Right kidney (tissue), 9 donors: Measurements from ENCODE around the gene SLC35A1.
A peak's percentile ranks its signal among the peaks of the same experiment; 100 is the strongest.
"Not testable (repeated sequence)": the region's sequence is repeated elsewhere in the genome, so short reads cannot be mapped to it uniquely, and the experiment has no call there.

Source experiments
- DNase-seq: peaks from one replicate; pipeline ENCODE4 v3.0.0-alpha.2; 2016
- long read RNA-seq, 8 donors: transcript quantifications; one replicate each; lab custom pipeline, GENCODE V29; 2026

SLC35A1 gene, protein sequence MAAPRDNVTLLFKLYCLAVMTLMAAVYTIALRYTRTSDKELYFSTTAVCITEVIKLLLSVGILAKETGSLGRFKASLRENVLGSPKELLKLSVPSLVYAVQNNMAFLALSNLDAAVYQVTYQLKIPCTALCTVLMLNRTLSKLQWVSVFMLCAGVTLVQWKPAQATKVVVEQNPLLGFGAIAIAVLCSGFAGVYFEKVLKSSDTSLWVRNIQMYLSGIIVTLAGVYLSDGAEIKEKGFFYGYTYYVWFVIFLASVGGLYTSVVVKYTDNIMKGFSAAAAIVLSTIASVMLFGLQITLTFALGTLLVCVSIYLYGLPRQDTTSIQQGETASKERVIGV
- long read RNA-seq, donor 1, transcript SLC35A1-201 (8 exons, 1,851 nt) = major isoform, 18 of 18 reads
- long read RNA-seq, donor 1, partial matches to known transcripts = 0 of 18 reads
- long read RNA-seq, donor 1, other reads (novel, unspliced or antisense) = 0 of 18 reads
- long read RNA-seq, donor 2, transcript SLC35A1-201 (8 exons, 1,851 nt) = major isoform, 10 of 19 reads
- long read RNA-seq, donor 2, partial matches to known transcripts = 9 of 19 reads
- long read RNA-seq, donor 2, other reads (novel, unspliced or antisense) = 0 of 19 reads
- long read RNA-seq, donor 3, transcript SLC35A1-201 (8 exons, 1,851 nt) = major isoform, 10 of 16 reads
- long read RNA-seq, donor 3, partial matches to known transcripts = 6 of 16 reads
- long read RNA-seq, donor 3, other reads (novel, unspliced or antisense) = 0 of 16 reads
- long read RNA-seq, donor 4, transcript SLC35A1-201 (8 exons, 1,851 nt) = major isoform, 6 of 15 reads
- long read RNA-seq, donor 4, partial matches to known transcripts = 8 of 15 reads
- long read RNA-seq, donor 4, other reads (novel, unspliced or antisense) = 0 of 15 reads
- long read RNA-seq, donor 5, transcript SLC35A1-201 (8 exons, 1,851 nt) = major isoform, 7 of 66 reads
- long read RNA-seq, donor 5, partial matches to known transcripts = 54 of 66 reads
- long read RNA-seq, donor 5, other reads (novel, unspliced or antisense) = 5 of 66 reads
- long read RNA-seq, donor 6, transcript SLC35A1-201 (8 exons, 1,851 nt) = major isoform, 6 of 11 reads
- long read RNA-seq, donor 6, partial matches to known transcripts = 5 of 11 reads
- long read RNA-seq, donor 6, other reads (novel, unspliced or antisense) = 0 of 11 reads
- long read RNA-seq, donor 7, transcript SLC35A1-201 (8 exons, 1,851 nt) = major isoform, 9 of 30 reads
- long read RNA-seq, donor 7, partial matches to known transcripts = 21 of 30 reads
- long read RNA-seq, donor 7, other reads (novel, unspliced or antisense) = 0 of 30 reads
- long read RNA-seq, donor 8, transcript SLC35A1-201 (8 exons, 1,851 nt) = major isoform, 5 of 5 reads
- long read RNA-seq, donor 8, partial matches to known transcripts = 0 of 5 reads
- long read RNA-seq, donor 8, other reads (novel, unspliced or antisense) = 0 of 5 reads

DNA sequence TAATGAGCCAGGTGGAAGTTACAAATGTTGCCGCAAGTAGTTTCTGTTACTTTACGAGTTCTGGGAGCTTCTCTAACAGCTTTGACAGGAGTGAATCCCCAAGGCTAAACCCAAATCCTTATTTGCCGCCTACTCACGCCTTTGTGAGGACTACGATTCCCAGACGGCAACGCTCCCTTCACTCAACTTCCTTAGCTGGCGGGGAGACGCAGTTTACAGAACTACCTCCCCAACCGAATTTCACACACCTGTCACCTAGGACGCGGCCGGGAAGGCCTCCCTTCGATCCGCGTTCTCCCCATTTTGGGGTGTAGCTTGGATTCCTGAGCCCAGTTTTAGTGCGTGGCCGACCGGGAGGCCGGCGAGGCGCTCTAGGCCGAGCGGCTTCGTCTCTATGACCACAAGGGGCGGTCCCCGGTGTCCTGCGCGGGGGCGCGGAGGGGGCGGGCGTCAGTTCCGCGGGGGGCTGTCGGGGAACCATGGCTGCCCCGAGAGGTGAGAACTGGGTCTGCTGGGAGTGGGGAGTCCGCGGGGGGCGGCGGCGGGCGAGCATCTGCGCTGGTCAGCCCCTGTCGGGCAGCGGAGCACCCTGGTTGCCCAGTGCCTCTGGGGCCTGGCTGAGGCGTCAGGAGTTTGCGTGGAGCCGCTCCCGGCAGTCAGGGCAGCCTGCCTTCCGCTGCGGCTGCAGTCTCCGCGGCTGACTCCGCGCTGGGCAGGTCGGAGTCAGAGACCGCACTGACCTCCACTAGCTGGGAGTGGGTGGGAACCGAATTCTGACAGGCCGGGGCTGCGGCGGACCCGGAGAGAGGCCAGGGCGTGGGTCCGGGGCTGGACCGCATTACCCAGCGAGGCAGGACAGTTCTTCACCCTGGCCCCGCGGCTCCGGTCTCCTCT, at the start of gene SLC35A1:
SLC35A1 (plus strand) TSS at position 450 of the 894 bp plus-strand sequence; CDS start at position 480, 30 bp downstream.
- DNase-seq = peak; percentile 99

DNA sequence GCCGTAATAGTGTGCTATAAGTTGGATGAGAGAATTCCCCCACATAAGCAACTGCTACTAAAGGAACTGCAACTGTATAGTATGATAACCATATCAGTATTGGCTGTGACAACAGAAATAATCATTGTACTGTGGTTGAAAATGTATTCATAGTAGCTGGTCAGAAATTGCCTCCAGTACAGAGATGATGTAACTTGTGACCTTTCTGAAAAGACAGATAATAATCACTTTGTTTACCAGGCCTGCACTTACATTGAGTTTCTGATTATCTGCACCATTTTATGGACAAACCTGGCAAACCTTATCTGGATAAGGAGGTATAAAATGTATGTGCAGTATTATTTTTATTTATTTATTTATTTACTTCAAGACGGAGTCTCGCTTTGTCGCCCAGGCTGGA, 46.0 kb upstream of the SLC35A1 start:
- no peak for DNase-seq

DNA sequence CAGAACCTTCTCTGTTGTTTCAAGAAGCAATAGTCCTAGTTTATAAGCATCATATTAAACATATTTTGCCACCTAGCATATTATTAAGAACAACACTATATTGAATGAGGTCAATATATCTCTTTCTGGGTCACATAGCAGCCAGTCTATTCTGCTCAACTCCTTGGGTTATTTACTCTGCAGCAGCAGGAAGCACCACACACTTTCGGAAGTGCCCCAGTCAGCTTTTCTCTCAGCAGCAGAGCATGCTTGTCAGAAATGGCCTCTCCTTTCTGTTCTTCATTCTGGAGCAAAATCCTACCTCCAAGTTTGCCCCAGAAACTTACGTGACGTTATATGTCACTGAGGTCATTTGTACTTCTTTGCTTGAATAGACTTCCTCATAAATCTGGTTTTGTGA, 42.3 kb upstream of the SLC35A1 start:
- no peak for DNase-seq

DNA sequence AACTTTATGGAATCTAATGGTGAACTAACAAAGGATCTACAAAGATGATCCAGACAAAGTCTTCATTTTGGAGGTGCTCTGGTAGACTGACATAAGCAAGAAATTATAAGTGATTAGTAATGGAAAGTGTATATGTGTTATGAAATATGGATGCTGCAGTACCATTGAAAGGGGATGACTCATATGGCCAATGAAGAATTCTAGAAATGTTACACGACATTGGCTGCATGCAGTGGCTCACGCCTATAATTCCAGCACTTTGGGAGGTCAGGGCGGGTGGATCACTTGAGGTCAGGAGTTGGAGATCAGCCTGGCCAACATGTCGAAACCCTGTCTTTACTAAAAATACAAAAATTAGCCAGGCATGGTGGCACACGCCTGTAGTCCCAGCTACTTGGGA, 41.5 kb upstream of the SLC35A1 start:
- no peak for DNase-seq

DNA sequence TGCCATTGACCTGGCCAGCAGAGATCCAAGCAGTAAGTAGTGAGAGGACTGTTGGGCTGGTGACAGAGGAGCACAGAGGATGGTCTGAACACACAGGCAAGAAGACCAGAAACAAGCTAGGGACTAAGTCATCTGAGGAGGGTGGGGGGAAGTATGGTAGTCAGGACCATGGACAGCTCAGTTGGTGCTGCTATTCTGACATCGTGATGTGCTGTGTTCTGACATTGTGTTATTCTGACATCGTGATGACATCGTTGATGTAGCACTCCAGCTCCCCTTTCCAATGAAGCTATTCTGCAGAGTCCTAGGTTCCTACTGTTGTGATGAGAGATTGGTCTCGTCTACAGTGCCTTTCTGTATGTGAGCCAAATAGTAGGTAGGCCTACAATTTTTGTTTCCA, 36.3 kb upstream of the SLC35A1 start:
- DNase-seq = peak; percentile 13

DNA sequence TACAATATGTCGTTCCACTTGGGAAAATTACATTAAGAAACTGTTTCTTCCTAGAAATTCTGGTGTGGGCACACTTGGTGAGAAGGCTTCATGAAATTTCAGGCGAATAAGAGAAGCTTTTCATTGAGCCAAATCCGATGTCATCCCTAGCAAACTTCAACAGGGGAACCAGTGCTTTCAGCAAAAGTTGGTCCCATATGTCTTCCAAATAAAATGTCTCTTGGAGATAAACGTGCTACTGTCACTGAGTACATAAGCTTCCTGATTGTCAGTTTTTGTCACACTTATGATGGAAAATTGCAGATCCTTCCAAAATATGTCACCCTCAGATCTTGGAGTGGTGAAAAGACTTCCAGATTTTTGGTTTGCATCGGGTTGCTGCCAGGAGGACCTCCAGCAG, 31.1 kb upstream of the SLC35A1 start:
- no peak for DNase-seq

DNA sequence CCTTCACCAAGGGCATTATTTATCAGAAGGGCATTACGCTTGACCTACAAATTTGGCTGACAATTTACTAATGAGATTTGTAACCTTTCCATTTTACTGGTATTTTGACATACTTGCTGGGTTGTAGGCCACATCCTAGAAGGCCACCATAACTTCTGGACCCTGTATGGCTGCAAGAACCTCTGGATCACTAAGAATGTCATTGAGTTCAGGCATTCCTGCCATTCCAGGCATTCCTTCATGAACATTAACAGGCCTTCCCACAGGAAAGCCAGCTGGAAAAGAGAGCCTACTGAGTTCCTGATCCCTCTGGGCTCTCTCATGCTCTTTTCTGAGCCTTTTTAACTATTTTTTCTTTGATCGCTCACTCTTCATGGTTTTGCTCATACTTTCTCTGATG, 28.4 kb upstream of the SLC35A1 start:
- DNase-seq = no peak

DNA sequence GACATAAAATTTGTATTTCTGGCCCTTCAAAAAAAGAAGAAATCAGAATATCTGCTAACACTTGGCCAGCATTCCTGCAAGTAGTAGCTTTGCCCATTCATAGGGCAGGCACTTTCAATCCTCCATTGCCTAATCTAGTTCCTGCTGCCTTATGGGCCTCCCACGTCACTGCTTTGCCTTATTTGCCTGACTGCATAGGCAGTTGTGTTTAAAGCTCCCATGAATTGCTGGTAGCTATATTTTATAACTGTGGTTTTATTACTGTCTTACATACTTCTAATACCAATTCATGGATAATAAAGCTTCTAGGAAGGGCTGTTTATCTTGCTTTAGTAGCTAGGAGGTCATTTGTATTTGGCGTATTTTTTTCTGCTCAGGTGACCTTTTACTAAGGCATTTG, 7.7 kb upstream of the SLC35A1 start:
- no peak for DNase-seq

DNA sequence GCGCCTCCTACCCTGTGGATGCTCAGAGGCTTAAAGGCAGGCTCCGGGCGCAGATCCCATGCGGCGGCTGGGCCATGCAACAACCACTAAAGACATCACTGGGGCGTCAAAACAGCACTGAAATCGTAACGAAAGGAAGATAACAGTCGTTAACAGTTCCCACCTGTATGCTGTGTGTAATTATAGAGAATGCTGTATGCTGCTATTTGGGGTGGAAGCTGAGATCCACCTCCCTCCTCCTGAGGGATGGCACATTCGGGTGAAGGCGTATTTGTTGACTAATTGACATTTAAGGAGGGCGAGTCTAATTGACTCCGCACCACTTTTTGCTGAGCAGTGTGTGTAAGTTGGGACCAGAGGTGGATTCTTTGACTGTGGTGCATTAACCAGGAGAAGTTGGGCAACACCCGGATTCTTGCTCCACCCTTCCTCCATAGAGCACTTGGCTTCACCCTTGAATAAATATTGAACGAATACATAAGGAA, 687 bp downstream of the SLC35A1 start:
- no peak for DNase-seq

DNA sequence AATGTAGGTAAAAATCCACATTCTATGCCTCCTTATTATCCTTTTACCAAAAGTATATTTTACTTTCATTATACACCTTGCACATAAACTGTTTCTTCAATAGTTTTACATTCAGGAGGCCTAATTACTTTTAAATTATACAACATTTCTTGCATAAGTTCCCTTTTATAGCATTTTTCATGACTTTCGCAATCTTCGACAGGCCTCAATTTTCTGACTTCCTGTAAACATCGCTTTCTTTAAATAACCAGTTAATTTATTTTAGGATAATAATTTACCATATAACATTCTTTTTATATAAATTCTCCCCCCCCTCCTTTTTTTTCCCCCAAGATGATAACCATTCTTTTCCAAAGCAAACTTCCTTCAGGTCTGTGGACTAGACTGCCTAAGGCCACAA, 9.2 kb downstream of the SLC35A1 start:
- DNase-seq = no peak

DNA sequence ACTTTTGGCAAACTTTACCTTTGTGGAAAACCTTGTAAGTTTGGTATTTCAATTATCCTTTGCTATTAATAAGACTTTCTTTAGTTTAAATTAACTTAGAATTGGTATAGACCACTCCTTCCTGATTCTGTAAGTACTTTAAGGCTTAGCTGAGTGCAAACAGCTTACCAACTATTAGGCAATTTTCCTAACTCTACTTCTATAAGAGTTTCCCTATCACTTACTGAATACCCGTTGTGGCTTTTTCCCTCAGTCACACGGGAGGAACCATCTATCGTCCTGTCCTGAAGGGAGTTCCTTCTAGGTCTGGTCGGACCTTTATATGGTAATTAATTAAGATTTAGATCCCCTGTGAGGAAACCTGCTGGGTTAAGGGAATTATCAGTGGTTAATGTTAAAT, 9.6 kb downstream of the SLC35A1 start:
- DNase-seq = no peak

DNA sequence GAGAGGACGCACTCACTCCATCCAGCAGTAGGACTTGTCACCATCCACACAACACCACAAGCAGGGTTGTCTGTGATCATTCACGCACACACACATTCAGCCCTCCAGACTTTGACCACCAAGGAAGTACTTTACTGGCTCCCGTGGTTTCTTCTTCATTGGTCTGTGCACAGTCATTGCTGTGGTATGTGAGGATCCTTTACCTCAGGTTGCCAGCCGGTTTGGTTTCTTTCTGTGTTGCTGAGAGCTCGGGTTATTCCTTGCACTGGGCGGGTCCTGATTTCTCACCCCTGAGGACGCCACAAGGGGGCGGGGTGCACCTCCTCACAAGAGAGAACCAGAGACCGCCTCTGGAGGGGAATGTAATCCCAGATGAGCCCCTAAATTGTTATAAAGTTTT, 11.2 kb downstream of the SLC35A1 start:
- DNase-seq = no peak

DNA sequence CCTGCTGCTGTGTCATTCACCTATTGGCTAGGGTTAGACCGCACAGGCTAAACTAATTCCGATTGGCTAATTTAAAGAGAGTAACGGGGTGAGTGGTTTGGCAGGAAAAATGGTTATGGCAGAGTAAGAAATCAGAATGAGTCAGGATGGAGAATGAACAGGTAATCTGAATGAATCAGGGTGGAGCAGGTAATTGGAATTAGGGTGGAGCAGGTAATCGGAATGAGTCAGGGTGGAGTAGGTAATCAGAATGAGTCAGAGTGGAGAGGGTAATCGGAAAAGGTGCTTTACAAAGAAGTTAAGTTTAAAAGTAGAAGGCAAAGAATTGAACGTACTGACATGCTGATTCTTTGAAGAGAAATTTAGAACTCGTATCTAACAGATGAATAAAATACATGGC, 11.7 kb downstream of the SLC35A1 start:
- DNase-seq = no peak

DNA sequence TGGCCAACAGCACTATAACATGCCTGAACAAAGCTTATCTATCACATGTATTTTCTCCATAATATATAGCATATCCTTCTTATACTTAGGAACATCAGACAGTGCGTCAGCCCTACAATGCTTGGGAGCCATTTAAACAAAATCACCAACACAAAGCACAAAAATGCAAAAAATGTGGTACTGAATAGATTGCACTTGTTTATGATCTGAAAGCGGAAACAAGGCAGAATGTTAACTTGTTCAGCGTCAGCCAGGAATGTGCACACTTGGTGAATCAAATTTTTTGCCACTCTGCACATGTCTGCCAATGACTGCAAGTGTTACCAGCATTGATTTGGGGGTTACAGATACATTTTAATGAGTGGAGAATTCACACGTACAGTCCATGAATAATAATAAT, 14.8 kb downstream of the SLC35A1 start:
- no peak for DNase-seq

DNA sequence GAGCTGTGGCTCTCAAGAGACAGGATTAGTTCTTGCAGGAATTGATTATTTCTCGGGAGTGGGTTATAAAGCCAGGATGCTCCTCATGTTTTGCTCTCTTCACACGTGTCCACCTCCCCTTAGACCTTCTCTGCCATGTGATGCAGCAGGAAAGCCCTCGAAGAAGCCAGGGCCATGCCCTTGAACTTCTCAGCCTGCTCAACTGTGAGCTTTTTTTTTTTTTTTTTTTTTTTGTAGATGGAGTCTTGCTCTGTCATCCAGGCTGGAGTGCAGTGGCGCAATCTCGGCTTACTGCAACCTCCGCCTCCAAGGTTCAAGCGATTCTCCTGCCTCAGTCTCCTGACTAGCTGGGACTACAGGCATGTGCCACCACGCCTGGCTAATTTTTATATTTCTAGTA, 16.6 kb downstream of the SLC35A1 start:
- DNase-seq = not testable (repeated sequence)

DNA sequence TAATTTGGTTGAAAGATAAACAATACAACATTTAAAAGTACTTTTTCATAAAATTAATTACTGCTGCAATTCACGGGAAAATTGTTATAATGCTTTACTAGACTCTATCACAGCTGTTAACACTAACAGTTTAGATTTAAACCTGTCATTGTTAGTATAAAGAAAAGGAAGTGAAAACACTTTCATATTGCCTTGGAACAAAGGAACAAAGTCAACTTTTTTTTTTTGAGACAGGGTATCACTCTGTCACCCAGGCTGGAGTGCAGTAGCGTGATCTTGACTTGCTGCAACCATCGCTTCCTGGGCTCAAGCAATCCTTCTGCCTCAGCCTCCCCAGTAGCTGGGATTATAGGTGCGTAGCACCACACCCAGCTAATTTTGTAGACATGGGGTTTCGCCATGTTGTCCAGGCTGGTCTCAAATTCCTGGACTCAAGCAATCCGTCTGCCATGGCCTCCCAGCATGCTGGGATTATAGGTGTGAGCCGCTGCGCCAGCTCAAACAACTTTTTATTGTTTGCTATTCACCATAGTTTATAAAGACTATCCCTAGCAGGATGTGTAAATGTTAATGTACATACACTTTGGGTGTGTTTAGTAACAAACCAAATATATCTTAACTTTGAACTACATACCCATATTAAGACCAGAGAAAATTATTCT, 22.1 kb downstream of the SLC35A1 start:
- no peak for DNase-seq

DNA sequence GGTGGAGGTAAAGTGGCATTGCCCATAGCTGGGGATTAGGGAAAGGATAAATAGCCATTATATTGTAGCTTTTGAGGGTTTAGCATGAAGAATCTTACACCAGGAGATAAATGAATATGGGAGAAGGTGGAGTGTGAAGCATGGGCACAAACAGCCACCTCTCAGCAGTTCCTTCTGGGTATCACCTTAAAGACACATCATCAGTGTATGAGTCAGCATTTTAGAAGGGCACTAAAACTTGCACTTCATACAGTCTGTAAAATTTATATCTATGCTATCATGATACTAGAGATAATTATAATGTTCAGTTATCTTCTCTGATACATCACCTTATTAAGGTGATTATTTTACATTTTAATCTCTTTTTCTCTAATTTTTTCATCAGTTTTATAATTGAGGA, 25.3 kb downstream of the SLC35A1 start:
- no peak for DNase-seq

DNA sequence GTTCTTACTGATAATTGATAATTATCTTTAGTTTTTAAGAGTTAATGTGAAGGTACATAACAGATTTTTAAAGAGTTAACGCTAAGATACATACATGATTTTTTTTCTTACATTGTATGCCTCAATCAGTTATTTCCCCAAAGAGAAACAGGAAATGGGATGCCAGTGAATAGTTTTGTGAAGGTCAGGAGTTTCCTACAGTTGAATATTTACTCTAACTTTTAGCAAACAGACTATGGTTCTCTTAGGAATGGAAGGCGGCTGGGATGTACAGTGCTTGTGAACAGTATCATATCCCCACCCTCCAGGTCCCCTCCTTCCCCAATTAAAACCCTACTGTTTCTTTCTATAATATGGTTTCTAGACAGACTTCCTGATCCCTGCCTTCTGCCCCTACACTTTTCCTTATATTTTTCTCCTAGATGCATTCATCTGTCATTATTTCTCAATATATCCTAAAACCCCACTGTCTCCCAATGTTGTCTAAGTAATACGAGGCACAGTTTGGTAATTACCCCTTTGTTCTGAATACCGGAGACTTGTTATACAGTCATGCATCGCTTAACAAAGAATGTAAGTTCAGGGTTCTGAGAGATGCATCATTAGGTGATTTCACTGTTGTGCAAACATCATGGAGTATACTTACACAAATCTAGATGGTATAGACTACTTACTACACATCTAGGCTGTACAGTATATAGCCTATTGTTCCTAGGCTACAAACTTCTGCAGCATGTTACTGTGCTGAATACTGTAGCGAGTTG, 29.2 kb downstream of the SLC35A1 start:
- no peak for DNase-seq

DNA sequence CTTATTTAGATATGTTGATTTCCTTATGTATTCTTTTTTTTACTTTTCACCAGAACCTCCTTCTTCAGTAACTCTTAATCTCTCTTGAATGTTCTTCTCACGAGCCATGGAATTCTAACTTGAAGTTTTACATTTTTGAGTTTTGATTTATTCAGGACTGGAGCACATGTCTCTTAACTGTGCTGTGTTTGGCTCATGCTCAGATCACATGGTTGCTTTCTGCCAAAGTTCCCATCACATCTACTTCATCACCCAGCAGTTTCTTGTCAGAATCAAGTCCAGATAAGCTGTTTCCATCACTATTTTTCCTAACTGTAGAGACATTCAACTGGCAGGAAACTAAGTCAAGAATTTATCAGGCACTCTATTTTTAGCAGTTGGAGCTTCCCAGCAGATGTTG, 31.7 kb downstream of the SLC35A1 start:
- no peak for DNase-seq

DNA sequence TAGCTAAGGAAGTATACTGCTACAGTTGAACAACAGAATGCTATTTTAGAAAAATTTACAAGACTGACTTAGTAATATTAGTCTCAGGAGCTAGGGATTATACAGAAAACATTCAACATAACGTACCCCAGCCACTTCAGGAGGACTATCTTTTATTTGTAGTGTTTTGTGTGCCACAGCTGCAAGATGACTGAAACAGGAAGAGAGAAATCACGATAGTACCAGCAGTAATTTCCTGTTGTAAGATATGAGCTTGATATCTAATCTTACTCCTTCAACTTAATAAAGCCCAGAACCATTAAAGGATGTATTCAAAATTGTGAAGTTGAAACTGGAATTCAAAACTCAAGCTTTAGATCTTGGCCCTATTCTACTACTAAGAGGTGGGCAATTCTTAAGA, 42.1 kb downstream of the SLC35A1 start:
- DNase-seq = no peak
